ENCODE measurements around the gene AIFM1. TPM values are rescaled to one million over a fixed set of nuclear protein-coding genes. Genes with fewer than 3 reads are reported as not detected.

The AIFM1 gene
- total RNA-seq, 1 experiment from 2014 or later, result 37.8 TPM

DNA sequence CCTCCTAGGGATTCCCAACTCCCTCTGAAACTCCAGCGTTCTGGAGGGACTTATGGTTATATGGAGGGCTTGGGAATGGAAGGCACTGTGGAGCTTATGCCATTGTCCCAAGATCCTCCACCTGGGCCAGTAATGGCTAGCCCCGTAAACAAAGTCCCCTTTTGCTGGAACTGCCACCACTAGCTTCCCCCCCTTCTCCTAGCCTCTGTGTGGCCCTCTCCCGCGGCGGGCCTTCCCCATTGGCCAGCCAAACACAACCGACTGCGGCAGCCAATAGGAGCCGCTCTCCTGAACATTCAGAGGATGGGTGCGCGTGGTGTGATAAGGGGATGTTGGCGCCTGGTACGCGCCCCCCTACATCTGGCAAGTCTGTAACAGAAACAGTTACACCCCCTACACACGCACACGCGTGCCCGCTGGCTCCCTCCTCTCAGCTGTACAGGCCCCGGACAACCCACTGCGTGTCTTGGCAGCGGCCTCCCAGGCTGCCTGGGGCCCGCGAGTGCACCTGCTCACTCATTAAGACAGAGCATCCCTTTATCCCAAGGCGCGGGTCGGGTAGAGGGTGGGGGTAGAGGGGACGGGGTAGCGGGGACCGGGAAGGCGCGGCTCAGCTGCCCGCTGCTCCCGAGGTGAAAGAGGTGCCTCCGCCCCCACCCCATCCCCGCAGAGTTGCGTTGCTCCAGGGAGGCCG, 5.3 kb upstream of the AIFM1 start:
- no peak for DNase-seq (ENCODE audit: low spot score)

DNA sequence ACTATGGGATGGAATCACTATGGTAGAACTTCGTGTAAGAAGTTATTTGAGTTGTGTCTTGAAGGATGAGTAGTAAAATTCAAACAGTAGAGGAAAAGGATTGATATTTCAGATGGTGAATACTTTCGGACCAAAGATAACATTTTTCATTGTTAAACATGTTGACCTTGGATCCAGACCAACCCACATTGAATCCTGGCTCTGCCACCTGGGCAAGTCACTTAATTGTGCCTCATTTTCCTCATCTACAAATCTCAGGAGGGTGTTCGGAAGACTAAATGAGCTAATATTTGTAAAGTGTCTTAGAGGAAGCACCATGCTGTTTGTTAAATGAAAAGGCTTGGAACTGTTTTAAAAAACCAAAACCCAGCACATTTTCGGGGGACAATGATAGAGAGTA, 1.4 kb upstream of the AIFM1 start:
- no peak for DNase-seq (ENCODE audit: low spot score)

GRCh38 chrX:130166503-130166777, 799 bp upstream of the AIFM1 start:
- DNase-seq (ENCODE audit: low spot score), result no peak

DNA sequence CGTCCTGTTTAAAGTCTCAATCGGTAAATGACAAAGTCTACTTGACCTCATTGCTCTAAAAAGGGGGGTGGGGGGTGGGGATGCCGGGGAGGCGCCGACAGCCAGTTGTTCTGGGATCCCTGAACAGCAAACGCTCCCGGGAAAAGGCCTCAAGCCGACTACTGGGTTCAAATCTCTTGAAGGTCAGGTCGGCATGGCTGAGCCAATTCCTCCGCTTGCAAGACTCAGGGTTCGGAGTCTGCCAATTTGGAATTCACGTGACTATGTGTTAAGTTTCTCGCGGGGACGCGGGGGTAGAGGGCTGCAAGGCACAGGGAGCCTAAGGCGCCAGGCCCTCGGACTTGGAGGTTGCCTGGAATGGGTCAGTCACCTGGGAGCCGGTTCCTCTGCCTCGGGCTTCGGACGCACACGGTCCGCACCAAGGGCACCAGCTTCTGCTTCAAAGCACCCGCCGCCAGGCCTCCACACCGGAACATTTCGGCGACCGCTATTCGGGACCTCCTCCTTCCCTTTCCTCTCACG, 399 bp downstream of the AIFM1 start:
- DNase-seq (ENCODE audit: low spot score), result peak; percentile 21

- no peak for DNase-seq (ENCODE audit: low spot score)
Measured at GRCh38 chrX:130163398-130163797, 2.2 kb downstream of the AIFM1 start.

- no peak for DNase-seq (ENCODE audit: low spot score)
Measured at GRCh38 chrX:130162094-130162735, 3.4 kb downstream of the AIFM1 start.

GRCh38 chrX:130159776-130160175, 5.9 kb downstream of the AIFM1 start:
- no peak for DNase-seq (ENCODE audit: low spot score)

DNA sequence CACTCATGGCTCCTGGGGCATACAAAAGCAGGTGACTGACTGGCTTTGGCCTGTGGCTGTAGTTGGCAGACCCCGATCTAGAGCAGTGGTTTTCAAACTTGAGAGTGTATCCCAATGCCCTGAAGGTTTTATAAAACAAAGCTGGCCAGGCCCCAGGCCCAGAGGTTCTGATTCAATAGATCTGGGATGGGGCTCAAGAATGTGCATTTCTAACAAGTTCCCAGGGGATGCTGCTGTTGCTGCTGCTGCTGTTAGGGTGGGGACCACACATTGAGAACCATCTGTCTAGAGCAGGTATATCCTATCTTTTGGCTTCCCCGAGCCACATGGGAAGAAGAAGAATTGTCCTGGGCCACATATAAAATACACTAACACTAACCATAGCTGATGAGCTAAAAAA, 7.3 kb downstream of the AIFM1 start:
- no peak for DNase-seq (ENCODE audit: low spot score)

DNA sequence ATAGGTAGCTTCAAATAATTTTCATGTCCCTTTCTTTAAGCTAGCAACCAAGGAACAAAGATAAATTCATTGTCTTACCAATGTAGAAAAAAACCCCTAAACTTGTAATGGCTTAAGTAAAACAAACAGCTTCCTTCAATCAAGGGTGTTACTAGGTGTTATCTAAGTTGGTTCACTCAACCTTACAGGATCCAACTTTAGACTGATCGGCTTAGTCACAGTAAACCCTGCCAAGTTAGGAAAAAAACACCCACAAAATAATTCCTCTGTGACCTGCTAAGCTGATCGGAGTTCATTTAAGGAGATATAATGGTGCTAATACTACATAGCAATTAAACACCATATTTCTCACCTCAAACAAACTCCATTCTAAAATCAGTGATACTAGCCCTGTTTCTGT, 10.1 kb downstream of the AIFM1 start:
- DNase-seq (ENCODE audit: low spot score), result no peak

DNA sequence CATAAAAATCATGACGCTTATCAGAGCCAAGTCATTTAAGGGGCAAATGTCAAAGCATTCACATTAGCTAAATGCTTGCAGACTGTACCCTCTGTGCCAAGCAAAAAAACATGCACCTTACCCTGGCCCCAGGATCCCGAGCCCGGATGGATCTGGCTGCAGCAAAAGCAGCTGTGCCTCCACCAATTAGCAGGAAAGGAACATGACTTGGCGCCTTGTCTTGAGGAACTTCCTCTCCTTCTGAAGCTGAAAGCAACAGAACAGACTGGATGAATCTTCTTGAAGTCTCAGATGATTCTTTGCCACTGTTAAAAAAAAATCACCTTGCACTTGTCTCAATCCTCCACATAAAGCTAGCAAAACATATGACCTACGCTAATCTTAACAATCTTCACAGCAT, 18.0 kb downstream of the AIFM1 start:
- no peak for DNase-seq (ENCODE audit: low spot score)

- DNase-seq (ENCODE audit: low spot score), result no peak
Measured at GRCh38 chrX:130145123-130145522, 20.5 kb downstream of the AIFM1 start.

- no peak for DNase-seq (ENCODE audit: low spot score)
Measured at GRCh38 chrX:130144509-130144908, 21.1 kb downstream of the AIFM1 start.

GRCh38 chrX:130139474-130140201, 26.0 kb downstream of the AIFM1 start:
- no peak for DNase-seq (ENCODE audit: low spot score)

DNA sequence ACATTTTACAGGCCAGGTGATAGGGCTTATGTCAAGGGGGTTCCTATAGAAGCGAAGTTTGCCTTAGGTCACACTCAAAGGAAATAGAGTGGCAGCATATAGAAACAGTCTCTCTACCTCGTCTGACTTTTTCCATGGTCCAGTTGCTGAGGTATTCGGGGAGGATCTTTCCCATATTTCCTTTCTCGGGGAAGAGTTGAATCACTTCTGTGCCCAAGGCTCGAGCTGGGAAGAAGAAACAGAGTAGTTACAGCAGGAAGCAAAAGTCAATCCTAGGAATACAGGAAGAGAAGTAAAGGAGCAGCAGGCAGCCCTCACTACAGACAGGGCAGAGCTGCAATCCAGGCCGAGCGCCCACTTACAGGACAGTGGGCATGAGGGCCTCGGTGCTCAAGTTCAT, 28.7 kb downstream of the AIFM1 start:
- no peak for DNase-seq (ENCODE audit: low spot score)

DNA sequence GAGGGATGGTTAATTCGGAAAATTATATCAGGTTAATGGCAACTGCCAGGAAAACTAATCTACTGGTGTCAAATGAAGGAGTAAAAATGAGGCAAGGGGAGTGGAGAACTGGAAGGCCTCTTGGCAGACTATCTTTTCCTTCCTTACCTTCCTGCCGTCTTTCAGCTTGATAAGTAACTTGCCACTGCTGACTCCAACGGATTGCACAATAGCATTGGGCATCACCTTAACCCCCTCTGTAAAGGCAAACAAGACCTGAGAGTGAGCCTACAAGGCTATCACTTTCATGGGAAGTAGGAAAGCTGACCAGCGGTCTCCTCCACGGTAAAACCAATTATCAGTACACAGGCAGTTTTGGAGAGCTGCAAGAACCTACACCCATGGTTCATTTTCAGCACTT, 29.1 kb downstream of the AIFM1 start:
- DNase-seq (ENCODE audit: low spot score), result no peak

- no peak for DNase-seq (ENCODE audit: low spot score)
Measured at GRCh38 chrX:130130990-130131389, 34.7 kb downstream of the AIFM1 start.

- DNase-seq (ENCODE audit: low spot score), result peak; percentile 38
Measured at GRCh38 chrX:130125091-130125874, 40.4 kb downstream of the AIFM1 start.

DNA sequence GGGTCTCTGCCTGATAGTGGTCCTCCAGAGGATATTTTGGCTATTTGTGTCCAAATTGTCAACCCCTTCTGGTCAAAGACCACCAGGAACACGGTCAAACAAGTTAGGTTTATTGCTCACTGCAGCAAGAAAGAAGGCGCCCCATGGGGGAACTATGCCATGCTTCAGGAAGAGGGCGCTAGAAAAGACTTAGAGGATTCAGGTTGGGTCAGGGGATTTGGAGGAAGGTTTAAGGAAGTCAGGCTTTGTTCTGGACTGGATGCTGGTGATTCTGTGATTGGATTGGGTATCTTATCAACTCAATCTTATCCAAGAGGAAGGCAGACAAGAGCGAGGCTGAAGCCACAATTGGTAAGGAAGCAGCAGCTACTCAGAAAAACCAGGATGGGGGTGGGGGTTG, 41.1 kb downstream of the AIFM1 start:
- DNase-seq (ENCODE audit: low spot score), result no peak

DNA sequence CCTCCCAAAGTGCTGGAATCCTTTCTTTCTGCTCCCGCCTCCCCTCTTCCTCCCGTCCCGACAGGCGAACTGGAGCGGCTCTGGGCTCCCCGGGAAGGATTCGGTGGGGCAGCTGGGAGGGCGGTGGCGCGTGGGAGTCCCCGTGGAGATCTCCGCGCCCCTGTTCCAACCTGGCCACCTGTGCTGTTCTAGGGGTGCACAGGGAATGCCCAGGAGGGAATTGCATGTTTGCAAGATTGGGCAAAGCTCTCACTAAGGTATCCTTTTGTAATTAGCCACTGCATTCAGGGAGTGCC, 44.2 kb downstream of the AIFM1 start:
- DNase-seq (ENCODE audit: low spot score), result no peak

DNA sequence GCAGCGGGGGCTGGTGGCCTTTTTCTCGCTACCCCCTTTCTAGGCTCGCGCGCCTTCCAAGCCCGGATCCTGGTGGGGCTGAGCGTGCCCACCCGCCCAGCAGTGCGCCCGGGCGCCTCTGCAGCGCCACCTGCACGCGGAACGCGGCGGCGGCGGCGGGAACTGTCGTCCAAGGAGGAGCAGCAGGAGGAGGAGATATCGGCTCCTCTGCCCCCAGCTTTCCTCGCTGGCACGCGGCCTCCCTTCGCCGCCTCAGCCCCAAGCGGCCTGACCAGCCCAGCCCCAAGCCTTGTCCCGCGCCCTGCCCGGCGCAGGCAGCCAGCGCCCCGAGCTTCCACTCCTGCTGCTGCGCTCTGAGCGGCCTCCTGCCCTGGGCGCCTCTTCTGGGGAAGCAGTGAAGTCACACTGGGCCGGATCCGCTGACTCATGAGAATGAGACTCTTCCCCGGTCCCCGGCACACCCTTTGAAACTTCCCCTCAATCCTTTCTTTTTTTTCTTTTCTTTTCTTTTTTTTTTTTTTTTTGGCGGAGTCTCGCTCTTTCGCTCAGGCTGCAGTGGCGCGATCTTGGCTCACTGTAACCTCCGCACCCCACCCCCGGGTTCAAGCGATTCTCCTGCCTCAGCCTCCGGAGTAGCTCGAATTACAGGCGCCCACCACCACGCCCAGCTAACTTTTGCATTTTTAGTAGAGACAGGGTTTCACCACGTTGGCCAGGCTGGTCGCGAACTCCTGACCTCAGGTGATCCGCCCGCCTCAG, 44.7 kb downstream of the AIFM1 start:
- no peak for DNase-seq (ENCODE audit: low spot score)

GRCh38 chrX:130120321-130120731, 45.3 kb downstream of the AIFM1 start:
- no peak for DNase-seq (ENCODE audit: low spot score)
